ENCODE results near the gene ASTL. TPM values are rescaled to one million over a fixed set of nuclear protein-coding genes. Genes with fewer than 3 reads are reported as not detected.

ASTL gene
- total RNA-seq, 1 donor from 2014 or later, result not detected

DNA sequence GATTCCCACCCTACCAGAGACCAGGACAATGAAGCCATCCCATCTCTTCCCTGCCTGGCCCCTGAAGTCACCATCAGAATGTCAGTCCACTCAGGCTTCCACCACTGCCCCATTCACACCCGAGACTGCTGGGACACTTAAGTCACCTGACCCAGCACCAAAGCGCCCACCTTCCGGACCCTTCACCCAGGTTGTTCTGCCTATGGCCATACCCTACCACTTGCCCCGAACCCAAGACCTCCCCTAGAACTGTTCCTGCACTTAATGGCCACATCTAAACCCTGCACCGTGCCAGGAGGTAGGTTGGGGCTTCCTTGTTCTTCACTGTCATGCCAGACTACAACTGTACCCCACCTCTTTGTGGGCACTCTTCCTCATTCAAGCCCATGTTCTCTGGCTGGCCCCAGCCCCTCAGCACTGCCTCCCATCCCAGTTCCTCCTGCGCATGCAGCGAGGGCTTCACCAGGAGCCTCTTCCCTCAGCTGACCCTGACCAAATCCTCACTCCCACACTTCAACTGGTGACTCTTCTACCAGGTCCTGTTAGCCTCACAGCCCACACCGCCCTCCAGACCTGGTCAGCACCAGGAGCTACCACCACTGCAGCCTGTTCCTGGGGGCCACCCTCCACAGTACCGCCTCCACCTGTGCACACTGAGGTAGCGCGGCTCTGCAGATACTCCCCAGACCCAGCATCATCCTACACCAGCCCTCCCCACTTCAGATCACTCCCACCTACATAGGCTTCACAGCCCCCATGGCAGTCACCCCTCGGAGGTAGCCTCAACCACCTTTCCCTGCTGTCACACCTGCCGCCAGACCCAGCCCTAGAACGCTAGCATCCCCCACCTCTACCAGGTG is 13.7 kb downstream of the ASTL start:
- no peak for DNase-seq (ENCODE audit: extremely low spot score, unreplicated experiment)
- Mint-ChIP-seq H3K27me3 (ENCODE audit: unreplicated experiment) (peaks cover 60% of the 10 kb centered on the region), H3K27ac (ENCODE audit: unreplicated experiment) (no peak overlapping the region), H3K9me3 (ENCODE audit: unreplicated experiment) (no peaks in the 10 kb centered on the region), H3K4me3 (ENCODE audit: unreplicated experiment) (no peak overlapping the region), H3K4me1 (ENCODE audit: unreplicated experiment) (no peaks in the 10 kb centered on the region), H3K36me3 (ENCODE audit: unreplicated experiment) (no peaks in the 10 kb centered on the region)
- TF ChIP-seq CTCF (IDR thresholded peaks at IDR 0.05), result no peak

DNA sequence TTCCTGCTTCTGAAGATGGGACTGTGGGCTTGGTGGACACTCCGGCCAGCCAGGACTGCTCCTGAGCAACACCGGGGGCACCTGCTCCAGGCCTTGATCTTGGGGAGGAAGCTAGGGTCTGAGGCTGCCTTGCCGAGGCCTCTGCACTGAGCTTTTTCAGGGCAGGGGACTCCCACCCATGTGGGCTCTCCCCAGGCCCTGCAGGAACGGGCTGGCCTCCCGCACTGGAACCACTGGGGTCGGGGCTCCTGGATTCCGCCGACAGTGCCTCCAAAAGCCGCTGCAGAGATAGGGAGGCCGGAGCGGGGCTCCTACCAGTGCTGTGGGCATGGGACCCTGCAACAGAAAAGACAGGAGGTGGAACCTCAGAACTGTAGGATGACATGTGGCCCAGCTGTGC is 14.4 kb downstream of the ASTL start:
- Mint-ChIP-seq H3K9me3 (ENCODE audit: unreplicated experiment) (no peaks in the 10 kb centered on the region), H3K4me1 (ENCODE audit: unreplicated experiment) (no peaks in the 10 kb centered on the region), H3K36me3 (ENCODE audit: unreplicated experiment) (no peaks in the 10 kb centered on the region), H3K27ac (ENCODE audit: unreplicated experiment) (no peak overlapping the region), H3K27me3 (ENCODE audit: unreplicated experiment) (peaks cover 62% of the 10 kb centered on the region), H3K4me3 (ENCODE audit: unreplicated experiment) (no peak overlapping the region)
- DNase-seq (ENCODE audit: extremely low spot score, unreplicated experiment), result no peak
- TF ChIP-seq CTCF (IDR thresholded peaks at IDR 0.05), result no peak

GRCh38 chr2:96123290-96123689 is 15.0 kb downstream of the ASTL start:
- H3K27me3 Mint-ChIP-seq (ENCODE audit: unreplicated experiment), result peaks cover 61% of the 10 kb centered on the region
- H3K4me1 Mint-ChIP-seq (ENCODE audit: unreplicated experiment), result no peaks in the 10 kb centered on the region
- no peak overlapping the region for H3K4me3 Mint-ChIP-seq (ENCODE audit: unreplicated experiment)
- H3K27ac Mint-ChIP-seq (ENCODE audit: unreplicated experiment), result no peak overlapping the region
- H3K36me3 Mint-ChIP-seq (ENCODE audit: unreplicated experiment), result no peaks in the 10 kb centered on the region
- H3K9me3 Mint-ChIP-seq (ENCODE audit: unreplicated experiment), result no peaks in the 10 kb centered on the region
- DNase-seq (ENCODE audit: extremely low spot score, unreplicated experiment), result no peak
- TF ChIP-seq CTCF (IDR thresholded peaks at IDR 0.05), result no peak

DNA sequence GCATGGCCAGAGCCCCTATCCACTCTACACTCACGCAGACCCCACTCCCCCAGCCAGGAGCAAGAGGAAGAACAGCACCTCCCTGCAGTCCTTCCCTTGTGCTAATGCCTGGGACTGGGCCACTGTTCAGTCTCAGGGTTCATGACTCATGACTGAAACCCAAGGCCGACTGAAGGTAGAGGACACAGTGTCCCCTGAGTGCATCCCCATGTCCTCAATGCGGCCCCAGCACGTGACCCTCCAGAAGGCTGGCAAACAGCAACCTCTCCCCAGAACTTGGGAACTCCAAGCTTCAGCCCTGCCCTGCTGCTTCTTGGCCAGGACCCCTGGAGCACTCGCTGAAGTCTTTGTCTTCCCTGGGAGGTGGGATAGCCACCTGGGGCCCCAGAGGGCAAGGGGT is 15.9 kb downstream of the ASTL start:
- H3K27ac Mint-ChIP-seq (ENCODE audit: unreplicated experiment), result no peak overlapping the region
- H3K27me3 Mint-ChIP-seq (ENCODE audit: unreplicated experiment), result peaks cover 57% of the 10 kb centered on the region
- no peak overlapping the region for H3K4me3 Mint-ChIP-seq (ENCODE audit: unreplicated experiment)
- no peak for TF ChIP-seq CTCF (IDR thresholded peaks at IDR 0.05)
- no peaks in the 10 kb centered on the region for H3K36me3 Mint-ChIP-seq (ENCODE audit: unreplicated experiment)
- no peak for DNase-seq (ENCODE audit: extremely low spot score, unreplicated experiment)
- peaks cover 4% of the 10 kb centered on the region for H3K4me1 Mint-ChIP-seq (ENCODE audit: unreplicated experiment)
- no peaks in the 10 kb centered on the region for H3K9me3 Mint-ChIP-seq (ENCODE audit: unreplicated experiment)

- H3K4me3 Mint-ChIP-seq (ENCODE audit: unreplicated experiment), result no peak overlapping the region
- H3K27me3 Mint-ChIP-seq (ENCODE audit: unreplicated experiment), result peaks cover 50% of the 10 kb centered on the region
- DNase-seq (ENCODE audit: extremely low spot score, unreplicated experiment), result no peak
- no peaks in the 10 kb centered on the region for H3K9me3 Mint-ChIP-seq (ENCODE audit: unreplicated experiment)
- TF ChIP-seq CTCF (IDR thresholded peaks at IDR 0.05), result no peak
- no peaks in the 10 kb centered on the region for H3K36me3 Mint-ChIP-seq (ENCODE audit: unreplicated experiment)
- peaks cover 6% of the 10 kb centered on the region for H3K4me1 Mint-ChIP-seq (ENCODE audit: unreplicated experiment)
- no peak overlapping the region for H3K27ac Mint-ChIP-seq (ENCODE audit: unreplicated experiment)
Measured at GRCh38 chr2:96121414-96121813, 16.9 kb downstream of the ASTL start.

All from osteocyte (in vitro differentiated cells).